ENCODE measurements around the gene ATP10A. TPM values are rescaled to one million over a fixed set of nuclear protein-coding genes. Genes with fewer than 3 reads are reported as not detected.

ATP10A gene
- polyA plus RNA-seq, 1 of the 3 experiments (the other 2 are of a cell fraction), result not detected

DNA sequence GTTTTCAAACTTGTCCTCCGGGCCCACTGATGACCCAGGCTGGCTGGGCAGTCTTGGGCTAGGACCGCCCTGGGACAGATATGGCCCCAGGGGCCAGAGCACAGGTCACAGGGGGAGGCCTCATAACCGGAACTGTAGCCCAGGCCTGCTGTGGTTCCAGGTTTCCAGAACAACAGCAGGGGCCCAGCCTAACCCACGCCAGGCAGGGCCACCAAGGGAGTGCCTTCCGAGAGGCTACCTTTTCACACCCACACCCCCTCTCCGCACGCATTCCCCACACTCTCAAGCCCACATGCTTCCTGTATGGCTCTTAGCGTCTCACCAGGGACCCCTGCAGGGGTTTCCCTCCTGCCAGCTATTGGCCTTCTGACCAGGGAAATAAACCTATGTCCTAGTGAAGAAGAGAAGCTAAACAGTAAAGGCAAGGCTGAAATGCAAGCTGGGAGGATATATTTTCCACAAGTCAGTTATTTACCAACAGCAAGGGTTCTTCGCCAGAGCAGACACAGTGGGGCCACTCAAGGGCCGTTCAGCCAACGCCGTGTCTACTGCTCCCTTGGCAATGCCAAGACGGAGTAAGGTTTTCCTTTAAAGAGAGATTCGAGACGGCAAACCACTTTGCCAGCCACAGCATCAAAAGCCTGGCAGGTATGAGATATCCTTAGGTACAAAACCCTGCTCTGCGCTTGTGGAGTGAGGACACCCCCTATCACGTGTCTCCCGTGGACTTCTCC is 135.1 kb downstream of the ATP10A start (continued):
- no peak for TF ChIP-seq ZBTB33 (IDR thresholded peaks at IDR 0.05; ENCODE audit: borderline replicate concordance, low read depth)
- no peak for TF ChIP-seq EP300 (IDR thresholded peaks at IDR 0.05; ENCODE audit: borderline replicate concordance in 1 of 2, low read depth in 1 of 2, low read length in 1 of 2)
- TF ChIP-seq NFIC (IDR thresholded peaks at IDR 0.05; ENCODE audit: borderline replicate concordance), result no peak
- TF ChIP-seq NRF1 (IDR thresholded peaks at IDR 0.05; ENCODE audit: low read depth, low read length), result no peak
- no peak for TF ChIP-seq SIN3A (IDR thresholded peaks at IDR 0.05; ENCODE audit: borderline replicate concordance, low read depth, low read length)
- no peak for TF ChIP-seq SMC3 (IDR thresholded peaks at IDR 0.05; ENCODE audit: low read depth, low read length)

DNA sequence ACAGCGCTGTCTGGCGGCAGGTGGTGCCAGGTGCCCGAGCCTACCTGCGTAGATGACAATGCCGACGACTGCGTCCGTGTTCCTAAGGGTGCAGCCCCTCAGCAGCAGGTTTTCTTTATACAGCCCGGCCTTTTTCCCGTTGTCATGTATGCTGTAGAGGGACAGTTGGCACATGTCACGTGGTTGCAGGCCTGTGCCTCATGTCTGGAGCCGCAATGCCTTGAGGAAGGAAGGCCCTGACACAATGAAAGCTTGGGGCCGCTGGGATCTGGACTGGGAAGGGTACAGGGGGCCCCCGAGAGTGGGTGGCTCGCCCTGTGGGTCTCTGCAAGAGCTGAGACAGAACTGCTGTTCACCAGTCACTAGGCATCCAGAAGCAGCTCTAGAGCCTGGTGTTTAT is 136.0 kb downstream of the ATP10A start:
- ChIA-PET POLR2A (no interaction called here), CTCF (interaction anchor here (0.6 kb wide), 1 partner anchor 17 kb away, joined by 3 read pairs; no protein-coding TSS in a partner anchor)

More for the DNA sequence above, 136.0 kb downstream of the ATP10A start:
- H3K4me3 ChIP-seq (ENCODE audit: low read depth in 2 of 2, low read length in 1 of 2), result no peak overlapping the region
- WGBS (ENCODE audit: low lambda C conversion rate), result 63% methylated on average over 15 of the region's 15 CpGs
- H3K36me3 ChIP-seq (replicated peaks in 1 of 2; ENCODE audit: control insufficient read depth in 1 of 2, insufficient read depth in 2 of 2, low read length in 1 of 2), result no peaks in the 10 kb centered on the region
- H3K79me2 ChIP-seq (ENCODE audit: insufficient read depth), result no peaks in the 10 kb centered on the region
- peak; percentile 4 for DNase-seq
- no peaks in the 10 kb centered on the region for H3K9me3 ChIP-seq
- H3F3A ChIP-seq (replicated peaks; ENCODE audit: insufficient read depth), result no peaks in the 10 kb centered on the region
- no peak overlapping the region for H3K27ac ChIP-seq (ENCODE audit: low read depth in 2 of 2, low read length in 1 of 2)
- no peaks in the 10 kb centered on the region for H4K20me1 ChIP-seq (ENCODE audit: insufficient read depth)
- H3K4me2 ChIP-seq, result no peak overlapping the region
- no peak overlapping the region for H3K9ac ChIP-seq
- H2AFZ ChIP-seq (ENCODE audit: low read depth), result no peak overlapping the region
- H3K9me2 ChIP-seq, result no peaks in the 10 kb centered on the region
- no peaks in the 10 kb centered on the region for H3K27me3 ChIP-seq (ENCODE audit: insufficient read depth)
- H3K4me1 ChIP-seq (ENCODE audit: control insufficient read depth in 1 of 2, insufficient read depth in 2 of 2, low read depth in 1 of 2, low read length in 1 of 2), result no peaks in the 10 kb centered on the region
- TF ChIP-seq, protein P1, sequence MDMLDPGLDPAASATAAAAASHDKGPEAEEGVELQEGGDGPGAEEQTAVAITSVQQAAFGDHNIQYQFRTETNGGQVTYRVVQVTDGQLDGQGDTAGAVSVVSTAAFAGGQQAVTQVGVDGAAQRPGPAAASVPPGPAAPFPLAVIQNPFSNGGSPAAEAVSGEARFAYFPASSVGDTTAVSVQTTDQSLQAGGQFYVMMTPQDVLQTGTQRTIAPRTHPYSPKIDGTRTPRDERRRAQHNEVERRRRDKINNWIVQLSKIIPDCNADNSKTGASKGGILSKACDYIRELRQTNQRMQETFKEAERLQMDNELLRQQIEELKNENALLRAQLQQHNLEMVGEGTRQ (IDR thresholded peaks at IDR 0.05; ENCODE audit: borderline replicate concordance, low read depth, low read length), result no peak
- no peak for TF ChIP-seq CHD2 (IDR thresholded peaks at IDR 0.05; ENCODE audit: low read length, partially characterized antibody)
- TF ChIP-seq RAD21 (IDR thresholded peaks at IDR 0.05; ENCODE audit: low read length), result no peak
- no peak for TF ChIP-seq FOXJ3 (CRISPR knock-in tag; IDR thresholded peaks at IDR 0.05)
- no peak for TF ChIP-seq NFIC (IDR thresholded peaks at IDR 0.05; ENCODE audit: borderline replicate concordance)
- no peak for TF ChIP-seq PBX3 (IDR thresholded peaks at IDR 0.05)
- no peak for TF ChIP-seq RXRA (IDR thresholded peaks at IDR 0.05; ENCODE audit: borderline replicate concordance, low read depth)
